ENCODE data around the gene RNF220. TPM values are rescaled to one million over a fixed set of nuclear protein-coding genes. Genes with fewer than 3 reads are reported as not detected.

RNF220 gene
- total and polyA plus RNA-seq, 2 donors from 2014 or later = 66.9 to 69.0 TPM

DNA sequence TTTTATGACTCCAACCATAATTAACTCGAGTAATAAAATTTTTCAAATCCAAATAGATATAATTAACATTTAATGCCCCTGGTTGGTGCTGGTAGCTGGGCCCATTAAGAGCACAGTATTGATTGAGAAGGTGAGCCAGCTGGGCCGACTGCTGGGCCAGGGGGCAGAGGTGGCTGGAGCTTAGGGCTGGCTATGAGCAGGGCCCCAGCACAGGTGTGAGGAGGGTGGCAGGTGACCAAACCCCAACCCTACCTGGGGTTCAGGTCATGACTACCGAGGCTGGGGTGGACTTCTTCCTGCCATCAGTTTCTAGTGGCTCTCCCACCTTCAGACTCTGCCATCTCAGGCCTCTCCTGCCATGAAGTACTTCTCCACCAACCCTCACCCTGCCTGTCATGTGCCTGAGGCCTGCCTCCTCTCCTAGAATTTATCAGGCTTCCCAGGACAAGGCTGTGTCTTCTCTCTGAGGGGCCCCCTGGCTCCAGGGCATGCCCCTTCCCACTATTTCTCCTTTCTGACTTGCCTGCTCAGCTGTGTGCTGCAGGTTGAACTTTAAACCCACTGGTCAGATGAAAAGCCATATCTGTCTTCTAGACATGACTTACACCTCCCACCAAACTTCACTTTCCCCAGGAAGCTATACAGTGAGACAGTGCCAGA lies 183.6 kb downstream of the RNF220 start:
- TF ChIP-seq, protein P1, sequence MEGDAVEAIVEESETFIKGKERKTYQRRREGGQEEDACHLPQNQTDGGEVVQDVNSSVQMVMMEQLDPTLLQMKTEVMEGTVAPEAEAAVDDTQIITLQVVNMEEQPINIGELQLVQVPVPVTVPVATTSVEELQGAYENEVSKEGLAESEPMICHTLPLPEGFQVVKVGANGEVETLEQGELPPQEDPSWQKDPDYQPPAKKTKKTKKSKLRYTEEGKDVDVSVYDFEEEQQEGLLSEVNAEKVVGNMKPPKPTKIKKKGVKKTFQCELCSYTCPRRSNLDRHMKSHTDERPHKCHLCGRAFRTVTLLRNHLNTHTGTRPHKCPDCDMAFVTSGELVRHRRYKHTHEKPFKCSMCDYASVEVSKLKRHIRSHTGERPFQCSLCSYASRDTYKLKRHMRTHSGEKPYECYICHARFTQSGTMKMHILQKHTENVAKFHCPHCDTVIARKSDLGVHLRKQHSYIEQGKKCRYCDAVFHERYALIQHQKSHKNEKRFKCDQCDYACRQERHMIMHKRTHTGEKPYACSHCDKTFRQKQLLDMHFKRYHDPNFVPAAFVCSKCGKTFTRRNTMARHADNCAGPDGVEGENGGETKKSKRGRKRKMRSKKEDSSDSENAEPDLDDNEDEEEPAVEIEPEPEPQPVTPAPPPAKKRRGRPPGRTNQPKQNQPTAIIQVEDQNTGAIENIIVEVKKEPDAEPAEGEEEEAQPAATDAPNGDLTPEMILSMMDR (IDR thresholded peaks at IDR 0.05; ENCODE audit: borderline replicate concordance, extremely low read depth, insufficient read depth) = no peak
- Histone ChIP-seq H3K36me3 (ENCODE audit: control insufficient read depth in 2 of 3, insufficient read depth in 3 of 3, low read length in 3 of 3) (no peaks in the 10 kb centered on the region), H3K4me1 (ENCODE audit: control insufficient read depth in 2 of 3, insufficient read depth in 2 of 3, low read depth in 1 of 3, low read length in 3 of 3) (peaks cover 0 to 3% (median 3%) of the 10 kb centered on the region in 3 donors), H3K9ac (ENCODE audit: low read length in 3 of 3) (no peak overlapping the region), H3K4me3 (ENCODE audit: low read length in 3 of 3) (no peak overlapping the region), H3K27me3 (ENCODE audit: control insufficient read depth, insufficient read depth, low read length) (peaks cover 16% of the 10 kb centered on the region), H3K27ac (ENCODE audit: low read depth in 2 of 2, low read length in 2 of 2) (no peak overlapping the region), H3K9me3 (ENCODE audit: control insufficient read depth in 2 of 3, insufficient read depth in 1 of 3, low read length in 3 of 3) (no peaks in the 10 kb centered on the region)
- intact Hi-C loops (cut with DNase I) = no loop called here
- DNase-seq (no peak), FAIRE-seq (no peak)

DNA sequence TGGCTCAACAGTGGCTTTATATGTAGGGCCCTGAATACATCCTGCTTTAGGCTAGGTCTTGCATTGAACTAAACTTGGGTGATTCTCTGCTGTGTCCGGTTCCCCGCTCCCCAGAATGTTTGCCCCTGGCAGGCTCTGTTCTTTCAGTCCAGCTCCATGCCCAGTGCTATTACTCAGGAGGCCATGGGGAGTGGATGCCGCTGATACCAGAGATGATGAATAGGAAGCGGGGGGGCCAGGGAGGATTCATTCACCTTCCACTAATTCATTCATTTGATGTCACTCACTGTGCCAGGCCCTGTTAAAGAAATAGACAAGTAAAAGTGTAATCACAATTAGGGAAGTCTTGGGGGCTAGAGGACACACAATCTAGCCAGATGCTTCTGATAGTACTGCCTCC lies 185.4 kb downstream of the RNF220 start:
- Histone ChIP-seq H3K36me3 (ENCODE audit: control insufficient read depth in 2 of 3, insufficient read depth in 3 of 3, low read length in 3 of 3) (no peaks in the 10 kb centered on the region), H3K27ac (ENCODE audit: low read depth in 2 of 2, low read length in 2 of 2) (no peak overlapping the region), H3K4me3 (ENCODE audit: low read length in 3 of 3) (no peak overlapping the region), H3K9me3 (ENCODE audit: control insufficient read depth in 2 of 3, insufficient read depth in 1 of 3, low read length in 3 of 3) (no peaks in the 10 kb centered on the region), H3K4me1 (ENCODE audit: control insufficient read depth in 2 of 3, insufficient read depth in 2 of 3, low read depth in 1 of 3, low read length in 3 of 3) (no peaks in the 10 kb centered on the region), H3K27me3 (ENCODE audit: control insufficient read depth, insufficient read depth, low read length) (peaks cover 13% of the 10 kb centered on the region), H3K9ac (ENCODE audit: low read length in 3 of 3) (no peak overlapping the region)
- FAIRE-seq = no peak
- no peak for DNase-seq
- intact Hi-C loops (cut with DNase I) = loop anchor here (10.0 kb wide), 2 partner anchors 206 to 366 kb away; no protein-coding TSS in a partner anchor
- TF ChIP-seq, protein P1 (IDR thresholded peaks at IDR 0.05; ENCODE audit: borderline replicate concordance, extremely low read depth, insufficient read depth) = no peak

DNA sequence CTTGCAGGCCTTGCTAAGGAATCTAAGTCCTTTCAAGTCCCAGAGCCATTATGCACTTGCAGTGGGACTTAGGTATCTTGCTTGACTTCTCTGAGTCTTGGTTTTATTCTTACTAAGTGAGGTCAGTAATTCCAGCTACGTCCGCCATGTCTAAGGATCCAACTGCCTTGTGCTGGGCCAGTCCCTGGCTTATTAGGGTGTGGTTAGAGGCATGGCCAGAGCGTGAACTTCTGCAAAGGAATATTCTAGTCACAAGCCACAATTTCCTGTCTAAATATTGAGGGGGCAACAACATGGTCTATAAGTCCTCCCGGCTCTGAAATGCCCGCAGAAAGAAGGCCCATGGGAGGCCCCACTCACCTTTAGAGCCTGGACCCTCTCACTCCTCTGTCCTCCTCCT lies 186.3 kb downstream of the RNF220 start:
- FAIRE-seq (no peak), DNase-seq (no peak)
- H3K27me3 ChIP-seq (ENCODE audit: control insufficient read depth, insufficient read depth, low read length) = peaks cover 4% of the 10 kb centered on the region
- no peak overlapping the region for H3K4me3 ChIP-seq (ENCODE audit: low read length in 3 of 3)
- intact Hi-C loops (cut with DNase I) = loop anchor here (10.0 kb wide), 2 partner anchors 207 to 367 kb away; no protein-coding TSS in a partner anchor
- H3K36me3 ChIP-seq (ENCODE audit: control insufficient read depth in 2 of 3, insufficient read depth in 3 of 3, low read length in 3 of 3) = no peaks in the 10 kb centered on the region
- no peaks in the 10 kb centered on the region for H3K9me3 ChIP-seq (ENCODE audit: control insufficient read depth in 2 of 3, insufficient read depth in 1 of 3, low read length in 3 of 3)
- no peak overlapping the region for H3K9ac ChIP-seq (ENCODE audit: low read length in 3 of 3)
- H3K4me1 ChIP-seq (ENCODE audit: control insufficient read depth in 2 of 3, insufficient read depth in 2 of 3, low read depth in 1 of 3, low read length in 3 of 3) = no peaks in the 10 kb centered on the region
- no peak overlapping the region for H3K27ac ChIP-seq (ENCODE audit: low read depth in 2 of 2, low read length in 2 of 2)
- TF ChIP-seq, protein P1 (IDR thresholded peaks at IDR 0.05; ENCODE audit: borderline replicate concordance, extremely low read depth, insufficient read depth) = no peak

Data from kidney (tissue), 14 donors.